PFSK-1 (cell line): Measurements from ENCODE around the gene KIF5A.

Source experiments
- FOXP2 ChIP-seq: optimal IDR thresholded peaks from 2 replicates; pipeline ENCODE3; 2011; ENCODE audit warnings: borderline replicate concordance, control low read depth, inconsistent platforms; ENCODE audit not compliant: insufficient read depth; ENCODE audit errors: extremely low read length, extremely low read depth
- POLR2AphosphoS5 ChIP-seq: IDR thresholded peaks from 2 replicates; pipeline ENCODE4 v1.6.1; 2012; ENCODE audit warnings: low read depth, mild to moderate bottlenecking, control low read depth, low read length, moderate library complexity
- SIN3A ChIP-seq: IDR thresholded peaks from 2 replicates; pipeline ENCODE4 v1.6.1; 2012; ENCODE audit warnings: mild to moderate bottlenecking, low read length, moderate library complexity, borderline replicate concordance; ENCODE audit not compliant: insufficient read depth
- TAF1 ChIP-seq: IDR thresholded peaks from 2 replicates; pipeline ENCODE4 v1.6.1; 2012; ENCODE audit warnings: low read length, control low read depth, borderline replicate concordance; ENCODE audit not compliant: insufficient read depth
- TF ChIP-seq, protein P1 (sequence below), 2 experiments: IDR thresholded peaks; 2 replicates each; pipeline versions ENCODE4 v1.6.1 to v1.8.0; 2011 to 2012; ENCODE audit warnings: low read depth in 2 of 2, low read length in 2 of 2, control low read depth in 1 of 2, inconsistent platforms in 1 of 2, mild to moderate bottlenecking in 1 of 2, moderate library complexity in 1 of 2; ENCODE audit not compliant: insufficient read depth in 1 of 2

The KIF5A gene

DNA sequence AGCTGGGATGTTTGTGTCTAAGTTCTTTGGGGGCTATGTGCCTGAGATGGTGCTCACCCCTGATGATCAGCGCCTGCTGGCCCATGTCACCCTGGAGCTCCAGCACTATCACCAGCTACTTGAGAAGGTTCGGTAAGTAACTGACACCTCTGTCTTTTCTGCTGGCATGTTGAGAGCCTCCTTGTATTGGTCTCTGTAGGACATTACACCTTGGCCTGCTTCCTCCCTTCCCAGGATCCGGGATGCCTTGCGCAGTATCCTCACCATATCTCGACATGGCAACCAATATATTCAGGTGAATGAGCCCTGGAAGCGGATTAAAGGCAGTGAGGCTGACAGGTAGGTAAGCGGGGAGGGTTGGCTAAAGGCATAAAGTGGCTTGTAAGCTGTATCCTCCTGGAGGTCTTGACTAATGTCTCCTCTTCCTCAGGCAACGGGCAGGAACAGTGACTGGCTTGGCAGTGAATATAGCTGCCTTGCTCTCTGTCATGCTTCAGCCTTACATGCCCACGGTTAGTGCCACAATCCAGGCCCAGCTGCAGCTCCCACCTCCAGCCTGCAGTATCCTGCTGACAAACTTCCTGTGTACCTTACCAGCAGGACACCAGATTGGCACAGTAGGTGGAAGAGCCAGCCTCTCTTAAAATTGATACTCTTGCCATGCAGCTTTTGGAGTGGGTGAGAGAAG is 35.0 kb upstream of the KIF5A start:
- no peak for TF ChIP-seq POLR2AphosphoS5
- TF ChIP-seq, protein P1, sequence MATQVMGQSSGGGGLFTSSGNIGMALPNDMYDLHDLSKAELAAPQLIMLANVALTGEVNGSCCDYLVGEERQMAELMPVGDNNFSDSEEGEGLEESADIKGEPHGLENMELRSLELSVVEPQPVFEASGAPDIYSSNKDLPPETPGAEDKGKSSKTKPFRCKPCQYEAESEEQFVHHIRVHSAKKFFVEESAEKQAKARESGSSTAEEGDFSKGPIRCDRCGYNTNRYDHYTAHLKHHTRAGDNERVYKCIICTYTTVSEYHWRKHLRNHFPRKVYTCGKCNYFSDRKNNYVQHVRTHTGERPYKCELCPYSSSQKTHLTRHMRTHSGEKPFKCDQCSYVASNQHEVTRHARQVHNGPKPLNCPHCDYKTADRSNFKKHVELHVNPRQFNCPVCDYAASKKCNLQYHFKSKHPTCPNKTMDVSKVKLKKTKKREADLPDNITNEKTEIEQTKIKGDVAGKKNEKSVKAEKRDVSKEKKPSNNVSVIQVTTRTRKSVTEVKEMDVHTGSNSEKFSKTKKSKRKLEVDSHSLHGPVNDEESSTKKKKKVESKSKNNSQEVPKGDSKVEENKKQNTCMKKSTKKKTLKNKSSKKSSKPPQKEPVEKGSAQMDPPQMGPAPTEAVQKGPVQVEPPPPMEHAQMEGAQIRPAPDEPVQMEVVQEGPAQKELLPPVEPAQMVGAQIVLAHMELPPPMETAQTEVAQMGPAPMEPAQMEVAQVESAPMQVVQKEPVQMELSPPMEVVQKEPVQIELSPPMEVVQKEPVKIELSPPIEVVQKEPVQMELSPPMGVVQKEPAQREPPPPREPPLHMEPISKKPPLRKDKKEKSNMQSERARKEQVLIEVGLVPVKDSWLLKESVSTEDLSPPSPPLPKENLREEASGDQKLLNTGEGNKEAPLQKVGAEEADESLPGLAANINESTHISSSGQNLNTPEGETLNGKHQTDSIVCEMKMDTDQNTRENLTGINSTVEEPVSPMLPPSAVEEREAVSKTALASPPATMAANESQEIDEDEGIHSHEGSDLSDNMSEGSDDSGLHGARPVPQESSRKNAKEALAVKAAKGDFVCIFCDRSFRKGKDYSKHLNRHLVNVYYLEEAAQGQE (IDR thresholded peaks at IDR 0.05; ENCODE audit: insufficient read depth in 1 of 2, low read depth in 2 of 2, low read length in 2 of 2), result no peak
- TF ChIP-seq SIN3A, result no peak
- no peak for TF ChIP-seq FOXP2
- no peak for TF ChIP-seq TAF1

DNA sequence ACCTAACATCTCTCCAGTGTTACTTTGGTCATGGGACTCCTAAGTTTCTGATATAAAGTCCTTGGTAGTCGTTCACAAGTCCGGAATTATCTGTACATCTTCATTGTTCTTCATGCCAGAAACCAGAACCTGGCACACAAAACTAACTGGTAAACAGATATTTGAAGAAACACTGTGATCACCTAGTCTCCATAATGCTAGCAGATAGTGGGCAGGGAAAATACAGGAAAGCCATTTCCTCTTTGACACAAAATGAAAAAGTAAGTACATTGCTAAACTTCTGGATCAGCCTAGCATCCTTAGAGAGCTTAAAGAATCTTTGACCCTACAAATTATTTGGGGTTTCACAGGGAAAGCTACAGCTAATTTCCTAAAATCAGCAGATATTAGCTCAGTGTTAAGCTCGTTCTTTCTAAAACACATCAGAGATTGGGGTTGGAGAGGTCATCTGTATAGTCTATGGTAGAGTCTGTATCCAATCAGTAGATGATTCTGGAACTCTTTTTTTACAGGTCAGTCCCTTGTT is 34.4 kb upstream of the KIF5A start:
- TF ChIP-seq, protein P1 (IDR thresholded peaks at IDR 0.05; ENCODE audit: insufficient read depth in 1 of 2, low read depth in 2 of 2, low read length in 2 of 2), result no peak
- TF ChIP-seq POLR2AphosphoS5, result no peak; the same call in 1 of the 2 replicates
- TF ChIP-seq SIN3A, result no peak
- no peak for TF ChIP-seq TAF1
- no peak for TF ChIP-seq FOXP2

DNA sequence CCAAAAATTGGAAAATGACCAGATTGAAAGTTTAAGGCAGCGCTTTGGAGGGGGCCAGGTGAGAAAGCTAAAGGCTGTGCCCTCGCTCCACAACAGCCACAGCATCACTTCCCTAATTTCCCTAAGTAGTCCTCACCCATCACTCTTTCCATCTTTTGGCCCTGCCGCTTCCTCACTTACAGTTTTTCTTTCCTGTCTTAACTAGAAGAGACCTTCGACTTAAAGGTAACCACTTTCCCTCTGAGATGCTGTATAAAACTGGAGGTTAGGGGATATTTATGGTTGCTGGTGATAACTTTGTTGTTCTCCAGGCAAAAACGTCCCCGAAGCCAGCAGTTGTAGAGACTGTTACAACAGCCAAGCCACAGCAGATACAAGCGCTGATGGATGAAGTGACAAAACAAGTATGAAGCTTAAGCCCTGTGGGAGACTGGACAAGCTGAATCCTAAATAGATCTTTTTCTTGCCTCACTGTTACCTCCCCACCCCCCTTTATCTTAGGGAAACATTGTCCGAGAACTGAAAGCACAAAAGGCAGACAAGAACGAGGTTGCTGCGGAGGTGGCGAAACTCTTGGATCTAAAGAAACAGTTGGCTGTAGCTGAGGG is 33.8 kb upstream of the KIF5A start:
- TF ChIP-seq POLR2AphosphoS5, result peak; percentile 33; the same call in 1 of the 2 replicates
- TF ChIP-seq TAF1, result no peak

DNA sequence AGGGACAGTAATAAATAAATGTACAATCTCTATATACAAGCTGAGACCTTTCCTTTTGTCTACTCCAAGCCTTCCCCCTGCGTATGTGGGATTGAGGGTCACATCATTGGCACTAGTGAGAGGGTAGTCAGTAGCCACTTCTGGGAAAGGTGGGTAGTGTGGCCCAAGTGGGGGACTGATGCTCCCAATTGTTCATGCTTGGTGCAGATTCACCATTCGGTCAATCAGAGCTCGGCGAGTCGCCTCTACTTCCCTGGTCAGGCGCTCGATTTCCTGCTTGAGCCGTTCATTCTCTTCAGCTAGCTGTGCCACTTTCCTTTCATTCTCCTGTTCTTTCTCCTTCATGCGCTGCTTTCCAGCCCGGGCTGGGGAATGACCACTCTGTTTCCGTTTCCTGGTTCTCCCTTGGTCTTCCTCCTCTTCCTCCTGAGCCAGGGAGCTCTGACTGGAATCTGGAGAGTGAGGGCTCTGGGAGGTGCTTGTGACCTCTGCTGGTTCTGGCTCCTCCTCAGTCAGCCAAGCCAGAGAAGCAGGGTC is 33.2 kb upstream of the KIF5A start:
- TF ChIP-seq POLR2AphosphoS5, result peak; percentile 42
- no peak; the same call in 1 of the 2 replicates for TF ChIP-seq TAF1

DNA sequence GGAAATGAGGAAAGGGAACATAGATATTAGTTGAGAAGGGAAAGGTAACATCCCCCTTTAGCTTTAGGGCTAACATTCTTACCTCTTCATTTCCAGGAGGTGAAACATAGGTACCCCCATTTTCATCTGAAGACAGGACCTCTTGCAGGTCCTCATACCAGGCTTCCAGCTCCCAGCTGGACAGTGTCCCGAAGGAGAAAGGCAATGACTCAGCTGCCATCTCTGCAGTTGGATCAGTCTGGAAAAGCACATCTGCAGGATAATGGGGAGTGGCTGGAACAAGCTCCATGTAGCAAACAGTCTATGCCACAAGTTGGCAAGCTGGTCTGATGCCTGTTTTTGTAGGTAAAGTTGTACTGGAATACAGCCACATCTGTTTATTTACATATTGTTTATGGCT is 32.7 kb upstream of the KIF5A start:
- no peak for TF ChIP-seq POLR2AphosphoS5
- no peak for TF ChIP-seq FOXP2
- TF ChIP-seq, protein P1 (IDR thresholded peaks at IDR 0.05; ENCODE audit: insufficient read depth in 1 of 2, low read depth in 2 of 2, low read length in 2 of 2), result no peak
- TF ChIP-seq TAF1, result no peak
- no peak for TF ChIP-seq SIN3A

DNA sequence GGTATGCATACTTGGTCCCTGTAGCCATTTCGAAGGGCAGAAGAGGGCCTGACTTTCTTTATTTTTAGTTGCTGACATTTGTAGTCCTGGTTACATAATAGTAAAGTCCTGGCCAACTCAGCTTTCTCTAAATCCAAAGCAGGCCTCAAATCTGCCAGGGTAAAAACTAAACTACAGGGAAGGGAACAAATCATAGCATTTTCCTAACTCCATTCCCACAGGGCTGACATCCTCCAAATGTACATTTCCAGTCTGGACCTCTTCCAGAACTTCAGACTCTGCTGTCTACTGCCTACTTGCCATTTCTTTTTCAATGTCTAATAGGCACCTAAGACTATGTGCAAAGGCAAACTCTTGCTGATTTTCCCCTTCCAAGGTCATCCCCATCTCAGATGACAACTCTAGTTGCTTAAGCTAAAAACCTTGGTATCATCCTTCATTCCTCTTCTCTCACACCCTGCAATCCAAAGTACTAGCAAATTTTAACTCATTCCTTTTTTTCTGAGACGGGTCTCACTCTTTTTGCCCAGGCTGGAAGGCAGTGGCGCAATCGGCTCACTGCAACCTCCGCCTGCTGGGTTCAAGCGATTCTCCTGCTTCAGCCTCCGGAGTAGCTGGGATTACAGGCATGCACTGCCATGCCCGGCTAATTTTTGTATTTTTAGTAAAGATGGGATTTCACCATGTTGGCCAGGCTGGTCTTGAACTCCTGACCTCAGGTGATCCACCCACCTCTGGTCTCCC is 31.5 kb upstream of the KIF5A start:
- 0 out of 2 replicates have a peak, but pooled peaks have one; percentile 18 for TF ChIP-seq POLR2AphosphoS5
- TF ChIP-seq, protein P1 (IDR thresholded peaks at IDR 0.05; ENCODE audit: insufficient read depth in 1 of 2, low read depth in 2 of 2, low read length in 2 of 2), result no peak
- TF ChIP-seq TAF1, result no peak
- no peak for TF ChIP-seq SIN3A
- no peak for TF ChIP-seq FOXP2
